ENCODE data around the gene CTAGE8.
"Not testable (repeated sequence)": the region's sequence is repeated elsewhere in the genome, so short reads cannot be mapped to it uniquely, and the experiment has no call there.

- not testable (repeated sequence) for TF ChIP-seq CTCF (IDR thresholded peaks at IDR 0.05; ENCODE audit: low read depth, low read length, missing input control); SP1 (IDR thresholded peaks at IDR 0.05); RAD21 (IDR thresholded peaks at IDR 0.05); EGR1 (IDR thresholded peaks at IDR 0.05; ENCODE audit: low read depth in 2 of 2); TAF1 (conservative IDR thresholded peaks at IDR 0.05); ZBTB33 (IDR thresholded peaks at IDR 0.05); REST (IDR thresholded peaks at IDR 0.05); NR2F2 (IDR thresholded peaks at IDR 0.05); GABPA (IDR thresholded peaks at IDR 0.05 in 1 of 2, conservative IDR thresholded peaks at IDR 0.05 in 1 of 2); YY1 (IDR thresholded peaks at IDR 0.05); ATF3 (IDR thresholded peaks at IDR 0.05)
Measured at GRCh38 chr7:144302578-144303303, 33.7 kb upstream of the CTAGE8 start.
